Keratinocyte (primary cell): Measurements from ENCODE around the gene EXOC4. TPM values are rescaled to one million over a fixed set of nuclear protein-coding genes. Genes with fewer than 3 reads are reported as not detected.

Experiments
- DNase-seq: peaks from one replicate; pipeline ENCODE4 v3.0.0-alpha.2; 2011; ENCODE audit warnings: low read depth, missing footprints, low spot score
- FAIRE-seq: peaks from 2 replicates; lab custom pipeline; 2011; peaks lifted over from hg19 to GRCh38; lab: Jason Lieb, UNC
- H2AFZ ChIP-seq: 2 replicates; pipeline ENCODE4 v1.6.0; 2012; ENCODE audit warnings: low read length, control low read depth, inconsistent platforms; ENCODE audit not compliant: control insufficient read depth
- H3K27ac ChIP-seq: 2 replicates; pipeline ENCODE4 v1.5.1; 2011; ENCODE audit warnings: low read length; ENCODE audit not compliant: control insufficient read depth, insufficient read depth
- H3K27me3 ChIP-seq: 3 replicates; pipeline ENCODE4 v1.6.0; 2011; ENCODE audit warnings: low read length; ENCODE audit not compliant: control insufficient read depth, insufficient read depth; ENCODE audit errors: extremely low read depth
- H3K36me3 ChIP-seq, 2 experiments: 2 replicates in 1 of 2; 3 replicates in 1 of 2; pipeline ENCODE4 v1.5.1; 2011; ENCODE audit warnings: low read length in 2 of 2, mild to moderate bottlenecking in 1 of 2; ENCODE audit not compliant: control insufficient read depth in 2 of 2, insufficient read depth in 2 of 2; ENCODE audit errors: extremely low read depth in 1 of 2
- H3K4me1 ChIP-seq: 3 replicates; pipeline ENCODE4 v1.5.1; 2011; ENCODE audit warnings: low read length; ENCODE audit not compliant: control insufficient read depth, insufficient read depth; ENCODE audit errors: extremely low read depth
- H3K4me2 ChIP-seq: 3 replicates; pipeline ENCODE4 v1.6.0; 2011; ENCODE audit warnings: low read depth, low read length; ENCODE audit not compliant: control insufficient read depth, insufficient read depth; ENCODE audit errors: extremely low read depth
- H3K4me3 ChIP-seq, 3 experiments: fragments of 200-600 bp in 1 of 3; sonication (generic) in 1 of 3; 2 replicates in 2 of 3; 3 replicates in 1 of 3; pipeline ENCODE4 v1.5.1; 2011 to 2016; ENCODE audit warnings: low read length in 3 of 3, mild to moderate bottlenecking in 3 of 3, control low read depth in 2 of 3, inconsistent platforms in 1 of 3, low read depth in 1 of 3, mixed read lengths in 1 of 3, mixed run types in 1 of 3, moderate library complexity in 1 of 3; ENCODE audit not compliant: control insufficient read depth in 2 of 3, insufficient read depth in 2 of 3; ENCODE audit errors: extremely low read depth in 1 of 3
- H3K79me2 ChIP-seq: 2 replicates; pipeline ENCODE4 v1.6.0; 2012; ENCODE audit warnings: low read length; ENCODE audit not compliant: control insufficient read depth, insufficient read depth
- H3K9ac ChIP-seq: 3 replicates; pipeline ENCODE4 v1.6.0; 2011; ENCODE audit warnings: low read length; ENCODE audit not compliant: control insufficient read depth, insufficient read depth; ENCODE audit errors: extremely low read depth
- H3K9me1 ChIP-seq: 3 replicates; pipeline ENCODE4 v1.6.0; 2011; ENCODE audit warnings: low read length; ENCODE audit not compliant: control insufficient read depth, insufficient read depth; ENCODE audit errors: extremely low read depth
- H3K9me3 ChIP-seq: 2 replicates; pipeline ENCODE4 v1.5.1; 2012; ENCODE audit warnings: low read depth, low read length; ENCODE audit not compliant: control insufficient read depth
- H4K20me1 ChIP-seq: 3 replicates; pipeline ENCODE4 v1.6.0; 2011; ENCODE audit warnings: low read length; ENCODE audit not compliant: control insufficient read depth, insufficient read depth; ENCODE audit errors: extremely low read depth
- EZH2 ChIP-seq: IDR thresholded peaks from one replicate; pipeline ENCODE4 v1.6.1; 2012; ENCODE audit warnings: inconsistent platforms, mild to moderate bottlenecking, low read length, moderate library complexity
- dilution Hi-C: fragments of 300-500 bp; cut with MboI; formaldehyde crosslinking; loops from one replicate; pipeline ENCODE4 v1.7.0; 2020; ENCODE audit warnings: low sequenced_read_pairs; ENCODE audit not compliant: extremely low pct_ligation_motif_present
- polyA plus RNA-seq, 5 experiments: library from polyadenylated mRNA; depleted of rRNA in 3 of 5; stranded (reverse) in 3 of 5; stranded (forward) in 1 of 5; unstranded in 1 of 5; fragments of >200 nt; gene quantifications; 1 replicate in 1 of 5; 2 replicates in 3 of 5; 3 replicates in 1 of 5; pipeline versions ENCODE4 v1.2.1 to v1.2.3, GENCODE V29; 2011 to 2012; ENCODE audit warnings: missing spikeins in 2 of 5, low read depth in 1 of 5, low replicate concordance in 1 of 5
- TF ChIP-seq, protein P1 (sequence below), 3 experiments: IDR thresholded peaks in 1 of 3; conservative IDR thresholded peaks in 1 of 3; optimal IDR thresholded peaks in 1 of 3; 2 replicates in 2 of 3; 3 replicates in 1 of 3; pipeline versions ENCODE3 to v1.5.1; 2011; ENCODE audit warnings: low read length in 3 of 3, mild to moderate bottlenecking in 3 of 3, moderate library complexity in 2 of 3, control low read depth in 1 of 3, inconsistent platforms in 1 of 3; ENCODE audit not compliant: insufficient read depth in 2 of 3; ENCODE audit errors: extremely low read depth in 1 of 3

Gene EXOC4
- polyA plus RNA-seq, 1 donor (not counting 4 experiments of a cell fraction or from before 2014, with no cell fraction given) = 52.6 TPM

DNA sequence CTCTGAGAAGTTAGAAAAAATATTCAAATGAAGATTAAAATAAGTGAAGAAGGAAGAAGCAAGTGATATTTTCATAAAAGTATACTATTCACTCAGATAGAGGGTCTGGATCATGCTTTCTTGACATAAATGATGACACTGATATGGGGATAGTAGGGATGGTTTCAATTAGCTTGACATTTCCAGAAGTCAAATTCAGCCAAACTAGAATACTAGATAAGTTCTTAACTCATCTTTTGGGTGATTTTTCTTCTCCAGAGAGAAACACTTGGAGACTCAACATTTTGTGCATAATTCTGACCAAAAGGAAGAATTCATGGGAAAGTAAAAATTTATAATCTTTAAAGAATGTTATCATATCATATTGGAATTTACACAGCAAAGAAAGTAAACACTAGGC is 722.3 kb downstream of the EXOC4 start:
- no peaks in the 10 kb centered on the region for H3K9me3 ChIP-seq
- TF ChIP-seq EZH2 = no peak
- TF ChIP-seq, protein P1, sequence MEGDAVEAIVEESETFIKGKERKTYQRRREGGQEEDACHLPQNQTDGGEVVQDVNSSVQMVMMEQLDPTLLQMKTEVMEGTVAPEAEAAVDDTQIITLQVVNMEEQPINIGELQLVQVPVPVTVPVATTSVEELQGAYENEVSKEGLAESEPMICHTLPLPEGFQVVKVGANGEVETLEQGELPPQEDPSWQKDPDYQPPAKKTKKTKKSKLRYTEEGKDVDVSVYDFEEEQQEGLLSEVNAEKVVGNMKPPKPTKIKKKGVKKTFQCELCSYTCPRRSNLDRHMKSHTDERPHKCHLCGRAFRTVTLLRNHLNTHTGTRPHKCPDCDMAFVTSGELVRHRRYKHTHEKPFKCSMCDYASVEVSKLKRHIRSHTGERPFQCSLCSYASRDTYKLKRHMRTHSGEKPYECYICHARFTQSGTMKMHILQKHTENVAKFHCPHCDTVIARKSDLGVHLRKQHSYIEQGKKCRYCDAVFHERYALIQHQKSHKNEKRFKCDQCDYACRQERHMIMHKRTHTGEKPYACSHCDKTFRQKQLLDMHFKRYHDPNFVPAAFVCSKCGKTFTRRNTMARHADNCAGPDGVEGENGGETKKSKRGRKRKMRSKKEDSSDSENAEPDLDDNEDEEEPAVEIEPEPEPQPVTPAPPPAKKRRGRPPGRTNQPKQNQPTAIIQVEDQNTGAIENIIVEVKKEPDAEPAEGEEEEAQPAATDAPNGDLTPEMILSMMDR (optimal IDR thresholded peaks at IDR 0.05 in 1 of 3, IDR thresholded peaks at IDR 0.05 in 1 of 3, conservative IDR thresholded peaks at IDR 0.05 in 1 of 3; ENCODE audit: extremely low read depth in 1 of 3, insufficient read depth in 2 of 3, low read length in 3 of 3) = no peak
- DNase-seq (no peak), FAIRE-seq (no peak)
- no peak overlapping the region for H2AFZ ChIP-seq
- no peaks in the 10 kb centered on the region for H3K9me1 ChIP-seq
- H3K9ac ChIP-seq = no peak overlapping the region
- no peaks in the 10 kb centered on the region for H3K27me3 ChIP-seq
- no peak overlapping the region for H3K4me2 ChIP-seq
- dilution Hi-C loops = no loop called here
- H3K4me3 ChIP-seq = no peak overlapping the region
- no peaks in the 10 kb centered on the region for H4K20me1 ChIP-seq
- H3K4me1 ChIP-seq = no peaks in the 10 kb centered on the region
- no peak overlapping the region for H3K27ac ChIP-seq
- no peaks in the 10 kb centered on the region for H3K79me2 ChIP-seq
- no peaks in the 10 kb centered on the region for H3K36me3 ChIP-seq

DNA sequence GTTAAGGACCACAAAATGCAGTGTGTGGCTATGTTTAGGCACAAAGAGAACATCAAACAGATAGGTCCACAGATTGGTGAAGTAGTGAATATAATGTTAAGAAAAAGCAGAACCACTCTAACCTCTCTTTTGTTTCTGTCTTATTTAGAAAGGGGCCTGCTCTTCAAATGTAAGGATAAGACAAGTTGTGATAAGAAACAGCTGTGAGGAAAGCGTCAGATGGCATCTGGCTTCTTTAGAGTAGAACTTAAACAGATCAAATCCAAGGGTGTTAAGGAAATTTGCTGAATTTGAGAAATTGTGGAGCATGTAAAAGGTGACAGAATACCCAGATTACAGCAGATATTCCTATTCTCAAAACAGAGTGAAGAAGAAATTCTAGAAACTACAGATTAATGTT is 723.3 kb downstream of the EXOC4 start:
- Histone ChIP-seq H3K4me1 (no peaks in the 10 kb centered on the region), H4K20me1 (no peaks in the 10 kb centered on the region), H3K27ac (no peak overlapping the region), H3K79me2 (no peaks in the 10 kb centered on the region), H3K27me3 (no peaks in the 10 kb centered on the region), H3K4me3 (no peak overlapping the region), H3K9ac (no peak overlapping the region), H3K4me2 (no peak overlapping the region), H3K9me1 (no peaks in the 10 kb centered on the region), H3K36me3 (no peaks in the 10 kb centered on the region), H2AFZ (no peak overlapping the region), H3K9me3 (no peaks in the 10 kb centered on the region)
- DNase-seq (no peak), FAIRE-seq (no peak)
- TF ChIP-seq EZH2 = no peak
- TF ChIP-seq, protein P1 (optimal IDR thresholded peaks at IDR 0.05 in 1 of 3, IDR thresholded peaks at IDR 0.05 in 1 of 3, conservative IDR thresholded peaks at IDR 0.05 in 1 of 3; ENCODE audit: extremely low read depth in 1 of 3, insufficient read depth in 2 of 3, low read length in 3 of 3) = no peak
- dilution Hi-C loops = no loop called here
